ENCODE data around the gene MPST.

The MPST gene

DNA sequence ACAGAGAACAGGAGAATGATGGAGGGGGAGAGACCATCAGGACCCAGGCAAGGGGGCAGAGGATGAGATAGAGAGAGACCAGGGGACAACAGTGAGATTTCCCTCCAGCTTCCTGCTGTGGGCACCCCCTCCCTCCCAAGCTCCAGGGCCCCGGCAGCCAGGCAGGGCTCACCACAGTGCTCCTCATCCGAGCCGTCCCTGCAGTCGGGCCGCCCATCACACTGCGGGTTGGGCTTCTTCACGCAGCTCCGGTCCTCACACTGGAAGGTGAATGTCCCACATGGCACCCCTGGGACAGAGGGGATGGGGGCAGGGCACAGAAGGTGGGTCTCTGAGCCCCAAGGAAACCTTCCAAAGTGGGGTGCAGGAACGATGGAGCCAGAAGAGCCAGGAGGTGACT is 51.2 kb downstream of the MPST start:
- TF ChIP-seq, protein P1, sequence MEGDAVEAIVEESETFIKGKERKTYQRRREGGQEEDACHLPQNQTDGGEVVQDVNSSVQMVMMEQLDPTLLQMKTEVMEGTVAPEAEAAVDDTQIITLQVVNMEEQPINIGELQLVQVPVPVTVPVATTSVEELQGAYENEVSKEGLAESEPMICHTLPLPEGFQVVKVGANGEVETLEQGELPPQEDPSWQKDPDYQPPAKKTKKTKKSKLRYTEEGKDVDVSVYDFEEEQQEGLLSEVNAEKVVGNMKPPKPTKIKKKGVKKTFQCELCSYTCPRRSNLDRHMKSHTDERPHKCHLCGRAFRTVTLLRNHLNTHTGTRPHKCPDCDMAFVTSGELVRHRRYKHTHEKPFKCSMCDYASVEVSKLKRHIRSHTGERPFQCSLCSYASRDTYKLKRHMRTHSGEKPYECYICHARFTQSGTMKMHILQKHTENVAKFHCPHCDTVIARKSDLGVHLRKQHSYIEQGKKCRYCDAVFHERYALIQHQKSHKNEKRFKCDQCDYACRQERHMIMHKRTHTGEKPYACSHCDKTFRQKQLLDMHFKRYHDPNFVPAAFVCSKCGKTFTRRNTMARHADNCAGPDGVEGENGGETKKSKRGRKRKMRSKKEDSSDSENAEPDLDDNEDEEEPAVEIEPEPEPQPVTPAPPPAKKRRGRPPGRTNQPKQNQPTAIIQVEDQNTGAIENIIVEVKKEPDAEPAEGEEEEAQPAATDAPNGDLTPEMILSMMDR (IDR thresholded peaks at IDR 0.05) = no peak

DNA sequence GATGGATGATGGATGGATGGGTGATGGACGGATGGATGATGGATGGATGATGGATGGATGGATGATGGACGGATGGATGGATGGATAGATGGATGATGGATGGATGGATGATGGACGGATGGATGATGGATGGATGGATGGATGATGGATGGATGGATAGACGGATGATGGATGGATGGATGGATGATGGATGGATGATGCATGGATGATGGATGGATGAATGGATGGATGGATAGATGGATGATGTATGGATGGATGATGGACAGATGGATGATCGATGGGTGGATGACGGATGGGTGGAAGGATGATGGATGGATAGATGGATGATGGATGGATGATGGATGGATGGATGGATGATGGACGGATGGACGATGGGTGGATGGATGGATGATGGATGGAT is 53.1 kb downstream of the MPST start:
- TF ChIP-seq, protein P1 (IDR thresholded peaks at IDR 0.05) = no peak

DNA sequence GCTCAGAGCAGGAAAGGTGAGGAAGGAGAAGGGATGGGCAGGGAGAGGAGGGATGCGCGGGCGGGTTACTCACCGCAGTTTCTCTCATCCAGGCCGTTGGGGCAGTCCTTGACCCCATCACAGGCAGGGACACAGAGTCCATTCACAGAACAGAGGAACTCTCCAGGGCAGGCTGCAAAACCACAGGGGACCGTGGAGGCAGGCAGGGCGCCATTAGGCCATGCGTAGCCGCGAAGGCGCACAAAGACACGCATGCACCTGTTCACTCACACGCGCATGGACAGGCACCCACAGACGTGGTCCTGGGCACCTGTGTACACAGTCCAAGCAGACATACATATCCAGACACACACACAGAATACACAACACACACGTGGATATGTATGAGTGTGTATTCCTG is 55.0 kb downstream of the MPST start:
- TF ChIP-seq, protein P1 (IDR thresholded peaks at IDR 0.05) = no peak

DNA sequence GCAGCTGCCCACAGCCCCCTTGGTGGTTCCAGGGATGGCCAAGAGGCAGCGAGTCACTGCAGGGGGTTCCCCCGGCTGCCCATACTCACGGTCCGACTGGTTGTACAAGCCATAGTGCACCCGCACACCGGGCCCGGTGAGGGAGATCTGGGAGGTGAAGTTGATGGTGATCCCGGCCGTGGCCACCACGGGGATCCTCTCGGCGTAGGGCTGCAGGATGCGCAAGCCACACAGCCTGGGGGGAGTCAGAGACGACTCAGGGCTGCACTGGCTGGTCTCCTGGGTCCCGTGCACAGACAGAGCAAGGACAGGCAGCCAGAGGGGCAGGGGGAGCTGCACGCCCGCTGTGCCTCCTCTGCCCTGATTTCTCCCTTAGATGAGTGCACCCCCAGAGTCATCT is 55.5 kb downstream of the MPST start:
- TF ChIP-seq, protein P1 (IDR thresholded peaks at IDR 0.05) = no peak

DNA sequence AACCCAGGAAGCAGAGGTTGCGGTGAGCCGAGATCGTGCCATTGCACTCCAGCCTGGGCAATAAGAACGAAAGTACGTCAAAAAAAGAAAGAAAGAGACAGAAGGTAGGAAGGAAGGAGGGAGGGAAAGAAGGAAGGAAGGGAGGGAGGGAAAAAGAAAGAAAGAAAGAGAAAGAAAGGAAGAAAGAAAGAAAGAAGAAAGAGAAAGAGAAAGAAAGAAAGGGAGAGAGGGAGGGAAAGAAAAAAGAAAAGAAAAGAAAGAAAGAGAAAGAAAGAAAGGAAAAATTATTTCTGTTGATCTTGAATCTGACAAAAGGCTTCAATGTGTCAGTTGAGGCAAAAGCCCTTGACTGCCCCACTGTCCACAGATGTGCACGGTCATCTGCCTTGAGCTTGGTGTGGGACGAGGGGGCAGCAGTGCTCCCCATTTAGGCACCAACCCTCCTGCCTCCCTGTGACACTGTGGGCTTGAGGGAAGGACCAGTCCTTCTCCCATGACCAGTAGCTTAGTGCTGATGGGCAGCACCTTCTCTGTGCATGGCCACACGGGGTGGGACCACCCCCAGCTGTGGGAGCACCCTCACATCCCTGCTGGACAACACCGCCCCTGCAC is 56.4 kb downstream of the MPST start:
- TF ChIP-seq, protein P1 (IDR thresholded peaks at IDR 0.05) = no peak

DNA sequence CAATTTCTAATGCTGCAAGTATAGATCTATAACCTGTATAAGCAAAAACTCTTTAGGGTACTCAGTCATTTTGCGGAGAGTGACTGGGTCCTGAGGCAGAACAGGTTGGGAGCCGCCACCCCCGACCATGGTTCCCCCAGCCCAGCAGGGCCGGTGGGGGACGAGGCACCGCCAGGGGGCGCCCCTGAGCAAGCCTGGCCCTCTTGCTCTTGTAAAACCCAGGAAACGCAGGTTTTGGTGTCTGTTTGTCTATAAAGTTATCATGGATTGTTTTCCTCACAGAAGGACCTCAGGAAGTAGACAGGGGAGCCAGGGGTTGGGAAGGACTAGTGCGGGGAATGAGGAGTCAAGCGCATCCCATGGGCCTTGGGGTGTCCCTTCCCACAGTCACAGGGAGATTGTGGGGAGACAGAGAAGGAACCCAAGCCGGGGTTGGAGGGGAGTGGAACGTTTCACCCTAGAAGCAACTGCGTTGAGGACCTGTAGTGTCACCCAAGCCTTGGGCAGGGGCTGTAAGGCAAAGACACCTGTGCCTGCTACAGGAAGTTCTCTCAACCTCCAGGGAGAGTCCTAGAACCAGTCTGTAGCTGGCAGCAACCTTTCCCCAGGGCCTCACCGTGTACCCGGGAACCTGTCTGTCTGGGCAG is 58.4 kb downstream of the MPST start:
- TF ChIP-seq, protein P1 (IDR thresholded peaks at IDR 0.05) = peak; percentile 99

DNA sequence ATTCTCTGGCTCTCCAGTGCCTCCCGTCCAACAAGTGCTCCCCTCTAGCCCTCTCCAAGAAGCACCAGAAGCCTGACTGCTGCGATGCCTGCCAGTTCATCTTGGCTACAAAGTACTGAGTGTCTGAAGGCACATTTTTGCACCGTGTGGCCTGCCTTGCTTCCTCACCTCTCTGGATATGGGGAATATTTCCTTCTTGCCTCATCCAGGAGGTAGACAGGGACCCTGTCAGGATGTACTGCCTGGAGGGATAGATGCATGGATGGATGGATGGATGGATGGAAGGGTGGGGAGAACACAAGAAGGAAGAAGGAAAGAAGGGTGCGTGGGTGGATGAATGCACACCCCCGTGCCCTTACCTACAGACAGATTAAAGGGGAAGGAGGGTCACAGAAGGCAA is 59.6 kb downstream of the MPST start:
- TF ChIP-seq, protein P1 (IDR thresholded peaks at IDR 0.05) = no peak
